ENCODE results near the gene SDK1.
"Not testable (repeated sequence)": the region's sequence is repeated elsewhere in the genome, so short reads cannot be mapped to it uniquely, and the experiment has no call there.

Gene SDK1

GRCh38 chr7:3655635-3656034 lies 354.6 kb downstream of the SDK1 start:
- DNase-seq (ENCODE audit: low read depth in 3 of 3) = no peak

GRCh38 chr7:3657206-3657605 lies 356.2 kb downstream of the SDK1 start:
- DNase-seq (ENCODE audit: low read depth in 3 of 3) = no peak

- no peak for DNase-seq (ENCODE audit: low read depth in 3 of 3)
These were observed 367.7 kb downstream of the SDK1 start for GRCh38 chr7:3668743-3669142.

- DNase-seq (ENCODE audit: low read depth in 3 of 3) = no peak
These were observed 369.8 kb downstream of the SDK1 start for GRCh38 chr7:3670898-3671297.

- DNase-seq (ENCODE audit: low read depth in 3 of 3) = peak; percentile 11 to 45 (median 18)
These were observed 372.5 kb downstream of the SDK1 start for GRCh38 chr7:3673524-3673923.

GRCh38 chr7:3678314-3678810 lies 377.3 kb downstream of the SDK1 start:
- no peak for DNase-seq (ENCODE audit: low read depth in 3 of 3)

GRCh38 chr7:3682028-3682710 lies 381.1 kb downstream of the SDK1 start:
- DNase-seq (ENCODE audit: low read depth in 3 of 3) = no peak

- DNase-seq (ENCODE audit: low read depth in 3 of 3) = no peak
These were observed 382.8 kb downstream of the SDK1 start for GRCh38 chr7:3683546-3684539.

GRCh38 chr7:3688071-3688470 lies 387.0 kb downstream of the SDK1 start:
- DNase-seq (ENCODE audit: low read depth in 3 of 3) = no peak

- no peak for DNase-seq (ENCODE audit: low read depth in 3 of 3)
These were observed 387.8 kb downstream of the SDK1 start for GRCh38 chr7:3688842-3689241.

GRCh38 chr7:3691478-3692158 lies 390.6 kb downstream of the SDK1 start:
- DNase-seq (ENCODE audit: low read depth in 3 of 3) = no peak

- no peak for DNase-seq (ENCODE audit: low read depth in 3 of 3)
These were observed 394.6 kb downstream of the SDK1 start for GRCh38 chr7:3695602-3696001.

GRCh38 chr7:3696113-3696512 lies 395.1 kb downstream of the SDK1 start:
- no peak for DNase-seq (ENCODE audit: low read depth in 3 of 3)

GRCh38 chr7:3697472-3697871 lies 396.4 kb downstream of the SDK1 start:
- DNase-seq (ENCODE audit: low read depth in 3 of 3) = no peak

- no peak for DNase-seq (ENCODE audit: low read depth in 3 of 3)
These were observed 404.2 kb downstream of the SDK1 start for GRCh38 chr7:3705258-3705657.

- DNase-seq (ENCODE audit: low read depth in 3 of 3) = not testable (repeated sequence)
These were observed 405.0 kb downstream of the SDK1 start for GRCh38 chr7:3706091-3706490.

- no peak for DNase-seq (ENCODE audit: low read depth in 3 of 3)
These were observed 409.1 kb downstream of the SDK1 start for GRCh38 chr7:3710122-3710521.

- no peak for DNase-seq (ENCODE audit: low read depth in 3 of 3)
These were observed 409.5 kb downstream of the SDK1 start for GRCh38 chr7:3710531-3710930.

- no peak for DNase-seq (ENCODE audit: low read depth in 3 of 3)
These were observed 411.8 kb downstream of the SDK1 start for GRCh38 chr7:3712841-3713240.

GRCh38 chr7:3721422-3721821 lies 420.4 kb downstream of the SDK1 start:
- no peak for DNase-seq (ENCODE audit: low read depth in 3 of 3)

- peak in 1 of 3 experiments; percentile 12 for DNase-seq (ENCODE audit: low read depth in 3 of 3)
These were observed 421.4 kb downstream of the SDK1 start for GRCh38 chr7:3722396-3722922.
